Smooth muscle cell (in vitro differentiated cells): ENCODE results near the gene C14orf119. TPM values are rescaled to one million over a fixed set of nuclear protein-coding genes. Genes with fewer than 3 reads are reported as not detected.
A peak's percentile ranks its signal among the peaks of the same experiment; 100 is the strongest.

Experiments
- DNase-seq: peaks from one replicate; lab custom pipeline; 2025; ENCODE audit not compliant: unreplicated experiment; lab: John Stamatoyannopoulos, UW
- H2AFZ ChIP-seq: fragments of 200-600 bp; sonication (generic); 2 replicates; pipeline ENCODE4 v1.6.0; 2016; ENCODE audit warnings: antibody characterized with exemption, low read depth, mild to moderate bottlenecking
- H3F3A ChIP-seq: fragments of 200-600 bp; sonication (generic); 2 replicates; pipeline ENCODE4 v1.6.0; 2017; ENCODE audit warnings: antibody characterized with exemption, low read depth
- H3K27ac ChIP-seq: fragments of 200-600 bp; sonication (generic); 2 replicates; pipeline ENCODE4 v1.5.1; 2016; ENCODE audit warnings: low read depth, mild to moderate bottlenecking
- H3K27me3 ChIP-seq: fragments of 200-600 bp; sonication (generic); 2 replicates; pipeline ENCODE4 v1.6.1; 2016; ENCODE audit warnings: low read depth, mild to moderate bottlenecking
- H3K36me3 ChIP-seq: fragments of 200-600 bp; sonication (generic); 2 replicates; pipeline ENCODE4 v1.5.1; 2016; ENCODE audit warnings: low read depth
- H3K4me1 ChIP-seq: fragments of 200-600 bp; sonication (generic); 2 replicates; pipeline ENCODE4 v1.5.1; 2016; ENCODE audit warnings: low read depth
- H3K4me2 ChIP-seq: fragments of 200-600 bp; sonication (generic); 2 replicates; pipeline ENCODE4 v1.6.0; 2016; ENCODE audit warnings: mild to moderate bottlenecking
- H3K4me3 ChIP-seq: fragments of 200-600 bp; sonication (generic); 2 replicates; pipeline ENCODE4 v1.5.1; 2016; ENCODE audit warnings: mild to moderate bottlenecking
- H3K79me2 ChIP-seq: fragments of 200-600 bp; sonication (generic); 2 replicates; pipeline ENCODE4 v1.6.0; 2016; ENCODE audit warnings: low read depth, mild to moderate bottlenecking
- H3K9ac ChIP-seq: fragments of 200-600 bp; sonication (generic); 2 replicates; pipeline ENCODE4 v1.6.0; 2016; ENCODE audit warnings: low read depth
- H3K9me3 ChIP-seq: fragments of 200-600 bp; sonication (generic); replicated peaks from 2 replicates; pipeline ENCODE4 v1.5.1; 2016; ENCODE audit warnings: low read depth
- H4K20me1 ChIP-seq: fragments of 200-600 bp; sonication (generic); 2 replicates; pipeline ENCODE4 v1.6.0; 2016; ENCODE audit warnings: low read depth
- CTCF ChIP-seq: fragments of 200-600 bp; sonication (generic); IDR thresholded peaks from 2 replicates; pipeline ENCODE4 v1.5.1; 2017; ENCODE audit warnings: borderline replicate concordance, mild to moderate bottlenecking, antibody characterized with exemption; ENCODE audit not compliant: insufficient read depth, poor library complexity, severe bottlenecking
- WGBS: methylation state at CpG from one replicate; pipeline ENCODE4 v1.1.7; 2016; ENCODE audit warnings: low lambda C conversion rate; 5-methylcytosine and 5-hydroxymethylcytosine counted together
- polyA plus RNA-seq: library from polyadenylated mRNA; unstranded; fragments of >200 nt; fragmentation: Nextera tagmentation; extraction: Ambion mirVana; gene quantifications from 2 replicates; pipeline ENCODE4 v1.2.1, GENCODE V29; 2016
- total RNA-seq: library from RNA; depleted of rRNA; stranded (reverse); fragments of >200 nt; gene quantifications from 2 replicates; pipeline ENCODE4 v1.2.3, GENCODE V29; 2014

C14orf119 gene
- total and polyA plus RNA-seq, 2 experiments from 2014 or later = 54.1 to 130 TPM

GRCh38 chr14:23070262-23071129 is 24.8 kb upstream of the C14orf119 start:
- H3K4me1 ChIP-seq = peaks cover 26% of the 10 kb centered on the region
- peaks cover 24% of the 10 kb centered on the region for H3F3A ChIP-seq
- H3K79me2 ChIP-seq = peaks cover 56% of the 10 kb centered on the region
- no peaks in the 10 kb centered on the region for H3K27me3 ChIP-seq
- H2AFZ ChIP-seq = no peak overlapping the region
- H3K4me2 ChIP-seq = peak overlapping the region; percentile 91
- peaks cover 43% of the 10 kb centered on the region for H4K20me1 ChIP-seq
- DNase-seq = no peak
- peak overlapping the region; percentile 83 for H3K27ac ChIP-seq
- H3K9ac ChIP-seq = peak overlapping the region; percentile 89
- H3K36me3 ChIP-seq = peaks cover 7% of the 10 kb centered on the region
- 1% methylated on average over 10 of the region's 10 CpGs for WGBS
- H3K9me3 ChIP-seq = no peaks in the 10 kb centered on the region
- no peak for TF ChIP-seq CTCF
- peak overlapping the region; percentile 76 for H3K4me3 ChIP-seq

- peak overlapping the region; percentile 76 for H3K4me3 ChIP-seq
- no peak for DNase-seq
- peaks cover 3% of the 10 kb centered on the region for H3K36me3 ChIP-seq
- H3K9me3 ChIP-seq = no peaks in the 10 kb centered on the region
- TF ChIP-seq CTCF = no peak
- no peak overlapping the region for H2AFZ ChIP-seq
- H3K4me2 ChIP-seq = peak overlapping the region; percentile 91
- H3K27me3 ChIP-seq = no peaks in the 10 kb centered on the region
- WGBS = 2% methylated on average over 13 of the region's 14 CpGs
- H4K20me1 ChIP-seq = peaks cover 37% of the 10 kb centered on the region
- peaks cover 48% of the 10 kb centered on the region for H3K79me2 ChIP-seq
- peak overlapping the region; percentile 89 for H3K9ac ChIP-seq
- peak overlapping the region; percentile 83 for H3K27ac ChIP-seq
- peaks cover 26% of the 10 kb centered on the region for H3K4me1 ChIP-seq
- H3F3A ChIP-seq = peaks cover 24% of the 10 kb centered on the region
Observed at GRCh38 chr14:23071244-23071920, 23.9 kb upstream of the C14orf119 start.

- H3K4me2 ChIP-seq = peak overlapping the region; percentile 91
- no peak for DNase-seq
- peaks cover 25% of the 10 kb centered on the region for H3F3A ChIP-seq
- WGBS = 37% methylated on average over 5 of the region's 5 CpGs
- H3K79me2 ChIP-seq = peaks cover 45% of the 10 kb centered on the region
- peak overlapping the region; percentile 83 for H3K27ac ChIP-seq
- no peak for TF ChIP-seq CTCF
- H3K9me3 ChIP-seq = no peaks in the 10 kb centered on the region
- peaks cover 7% of the 10 kb centered on the region for H3K36me3 ChIP-seq
- no peak overlapping the region for H2AFZ ChIP-seq
- peaks cover 35% of the 10 kb centered on the region for H4K20me1 ChIP-seq
- no peaks in the 10 kb centered on the region for H3K27me3 ChIP-seq
- peak overlapping the region; percentile 76 for H3K4me3 ChIP-seq
- peaks cover 26% of the 10 kb centered on the region for H3K4me1 ChIP-seq
- H3K9ac ChIP-seq = peak overlapping the region; percentile 89
Observed at GRCh38 chr14:23071921-23072539, 23.3 kb upstream of the C14orf119 start.
